Natural killer cell (primary cell): ENCODE results near the gene PLCH2. TPM values are rescaled to one million over a fixed set of nuclear protein-coding genes. Genes with fewer than 3 reads are reported as not detected.

Source experiments
- ATAC-seq, 3 donors: fragments of 150-1000 bp in 2 of 3; fragments of 200-7000 bp in 1 of 3; cut with Tn5 transposase; 1 replicate in 1 of 3; 2 replicates in 2 of 3; pipeline ENCODE4 v1.10.0; 2021; ENCODE audit warnings: mild to moderate bottlenecking in 2 of 3, moderate library complexity in 2 of 3
- DNase-seq, 2 donors: peaks; one replicate each; pipeline versions ENCODE4 v3.0.0 to v3.0.0-alpha.2; 2013 to 2021; ENCODE audit warnings: mixed read lengths in 1 of 2
- H3K27ac ChIP-seq: one replicate; pipeline ENCODE4 v1.5.1; 2013; ENCODE audit warnings: mild to moderate bottlenecking, low read length
- H3K27me3 ChIP-seq: one replicate; pipeline ENCODE4 v1.6.1; 2013; ENCODE audit warnings: low read length; ENCODE audit not compliant: control insufficient read depth, insufficient read depth
- H3K36me3 ChIP-seq: one replicate; pipeline ENCODE4 v1.6.1; 2013; ENCODE audit warnings: low read length; ENCODE audit not compliant: control insufficient read depth, insufficient read depth
- H3K4me1 ChIP-seq: one replicate; pipeline ENCODE4 v1.6.1; 2013; ENCODE audit warnings: low read length; ENCODE audit not compliant: control insufficient read depth, insufficient read depth
- H3K4me3 ChIP-seq: one replicate; pipeline ENCODE4 v1.5.1; 2013; ENCODE audit warnings: low read length
- H3K9me3 ChIP-seq: one replicate; pipeline ENCODE4 v1.6.1; 2013; ENCODE audit warnings: low read length; ENCODE audit not compliant: control insufficient read depth, insufficient read depth
- H3K27ac Mint-ChIP-seq, 2 donors: one replicate each; pipeline ENCODE4 v1.8.0; 2022; ENCODE audit warnings: mild to moderate bottlenecking in 2 of 2, mixed read lengths in 2 of 2, moderate library complexity in 1 of 2
- H3K27me3 Mint-ChIP-seq, 2 donors: one replicate each; pipeline ENCODE4 v1.8.0; 2022; ENCODE audit warnings: low read depth in 2 of 2, mixed read lengths in 2 of 2
- H3K36me3 Mint-ChIP-seq: one replicate; pipeline ENCODE4 v1.8.0; 2022; ENCODE audit warnings: mixed read lengths
- H3K4me1 Mint-ChIP-seq, 2 donors: one replicate each; pipeline ENCODE4 v1.8.0; 2022; ENCODE audit warnings: mixed read lengths in 2 of 2
- H3K4me3 Mint-ChIP-seq: one replicate; pipeline ENCODE4 v1.8.0; 2022; ENCODE audit warnings: mild to moderate bottlenecking, moderate library complexity, mixed read lengths
- H3K9me3 Mint-ChIP-seq, 2 donors: one replicate each; pipeline ENCODE4 v1.8.0; 2022; ENCODE audit warnings: mixed read lengths in 2 of 2
- WGBS: methylation state at CpG from one replicate; pipeline ENCODE4 v1.1.7; 2013; ENCODE audit warnings: missing lambda C conversion rate; ENCODE audit not compliant: insufficient coverage; 5-methylcytosine and 5-hydroxymethylcytosine counted together
- intact Hi-C: fragments of 100-400 bp; cut with micrococcal nuclease; formaldehyde crosslinking; loops from one replicate; pipeline ENCODE4 v1.14.2; 2022
- total RNA-seq, 4 donors: library from RNA; stranded (reverse); fragments of 120-200 nt in 1 of 4; gene quantifications; one replicate each; pipeline versions ENCODE4 v1.2.3 to v1.2.4, GENCODE V29; 2013 to 2022
- TF ChIP-seq, protein P1 (sequence below): fragments of 200-600 bp; IDR thresholded peaks from one replicate; pipeline ENCODE4 v1.8.0; 2022; ENCODE audit warnings: antibody characterized with exemption

PLCH2 gene
- total RNA-seq, 3 donors from 2014 or later (not counting 1 experiment from before 2014, with no cell fraction given): 77.1 to 116 (median 106) TPM

DNA sequence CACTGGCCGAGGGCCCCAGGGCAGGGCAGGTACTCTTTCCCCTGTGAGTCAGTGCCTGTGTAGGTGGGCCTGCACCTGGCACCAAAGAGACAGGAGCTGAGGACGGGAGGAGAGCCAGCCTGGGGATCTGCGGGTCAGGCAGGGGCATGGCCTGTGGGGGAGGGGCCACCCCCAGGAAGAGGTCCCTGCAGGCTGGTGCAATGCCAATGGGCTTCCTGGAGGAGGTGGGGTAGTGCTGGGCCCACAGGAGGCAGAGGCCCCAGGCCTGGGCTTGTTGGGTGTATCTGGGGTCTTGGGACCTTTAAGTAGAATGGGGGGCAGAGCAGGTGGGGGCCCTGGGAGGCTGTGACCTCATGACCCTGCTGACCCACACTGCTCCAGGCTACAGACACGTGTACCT, 23.2 kb downstream of the PLCH2 start:
- peaks cover 74% of the 10 kb centered on the region for H3K4me1 ChIP-seq

DNA sequence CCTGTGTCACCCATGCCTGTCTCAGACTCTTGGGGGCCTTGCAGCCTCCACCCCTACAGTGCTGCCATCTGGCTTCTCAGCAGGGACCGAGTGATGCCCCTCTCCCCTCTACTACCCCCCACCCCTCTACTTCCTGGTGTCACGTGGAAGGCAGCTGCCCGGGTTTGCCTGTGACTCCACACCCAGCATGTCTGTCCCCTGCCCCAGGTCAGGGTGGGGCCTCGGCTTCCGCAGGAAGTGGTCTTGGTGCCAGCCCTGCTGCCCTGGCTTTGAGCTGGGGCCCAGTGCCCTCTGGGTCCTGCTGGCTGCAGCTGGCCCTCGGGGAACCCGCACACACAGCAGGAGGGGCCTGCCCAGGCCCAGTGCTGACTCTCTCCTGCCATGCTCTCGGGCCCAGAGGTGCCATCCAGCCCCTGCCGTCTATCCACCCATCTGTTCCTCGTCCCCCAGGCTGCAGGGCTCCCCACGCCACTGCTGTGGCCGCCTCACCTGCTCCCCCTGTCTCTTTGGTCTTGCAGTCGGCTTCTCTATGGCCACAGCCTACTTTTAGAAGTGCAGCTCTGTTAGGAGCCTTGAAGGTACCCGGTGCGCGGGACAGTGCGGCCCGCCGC, 24.0 kb downstream of the PLCH2 start:
- peak in 1 of 2 donors; percentile 39 for DNase-seq
- peaks cover 20 to 44% of the 10 kb centered on the region in 2 donors for H3K4me1 Mint-ChIP-seq
- peak overlapping the region; percentile 70 for H3K27ac ChIP-seq
- peaks cover 66% of the 10 kb centered on the region for H3K4me1 ChIP-seq
- no peak overlapping the region for H3K4me3 ChIP-seq
- intact Hi-C loops: no loop called here
- no peaks in the 10 kb centered on the region for H3K27me3 ChIP-seq
- ATAC-seq: peak; percentile 41 to 57 (median 51)
- WGBS: 39% methylated on average over 19 of the region's 19 CpGs
- peak overlapping the region; percentile 72 for H3K4me3 Mint-ChIP-seq
- H3K27me3 Mint-ChIP-seq: no peaks in the 10 kb centered on the region
- no peaks in the 10 kb centered on the region for H3K36me3 ChIP-seq
- no peaks in the 10 kb centered on the region for H3K9me3 Mint-ChIP-seq
- no peaks in the 10 kb centered on the region for H3K36me3 Mint-ChIP-seq
- TF ChIP-seq, protein P1, sequence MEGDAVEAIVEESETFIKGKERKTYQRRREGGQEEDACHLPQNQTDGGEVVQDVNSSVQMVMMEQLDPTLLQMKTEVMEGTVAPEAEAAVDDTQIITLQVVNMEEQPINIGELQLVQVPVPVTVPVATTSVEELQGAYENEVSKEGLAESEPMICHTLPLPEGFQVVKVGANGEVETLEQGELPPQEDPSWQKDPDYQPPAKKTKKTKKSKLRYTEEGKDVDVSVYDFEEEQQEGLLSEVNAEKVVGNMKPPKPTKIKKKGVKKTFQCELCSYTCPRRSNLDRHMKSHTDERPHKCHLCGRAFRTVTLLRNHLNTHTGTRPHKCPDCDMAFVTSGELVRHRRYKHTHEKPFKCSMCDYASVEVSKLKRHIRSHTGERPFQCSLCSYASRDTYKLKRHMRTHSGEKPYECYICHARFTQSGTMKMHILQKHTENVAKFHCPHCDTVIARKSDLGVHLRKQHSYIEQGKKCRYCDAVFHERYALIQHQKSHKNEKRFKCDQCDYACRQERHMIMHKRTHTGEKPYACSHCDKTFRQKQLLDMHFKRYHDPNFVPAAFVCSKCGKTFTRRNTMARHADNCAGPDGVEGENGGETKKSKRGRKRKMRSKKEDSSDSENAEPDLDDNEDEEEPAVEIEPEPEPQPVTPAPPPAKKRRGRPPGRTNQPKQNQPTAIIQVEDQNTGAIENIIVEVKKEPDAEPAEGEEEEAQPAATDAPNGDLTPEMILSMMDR: no peak
- H3K9me3 ChIP-seq: no peaks in the 10 kb centered on the region
- peak overlapping the region; percentile 67 to 85 for H3K27ac Mint-ChIP-seq

More for the DNA sequence above, 23.2 kb downstream of the PLCH2 start:
- Mint-ChIP-seq H3K4me3 (no peak overlapping the region), H3K4me1 (peaks cover 21 to 42% of the 10 kb centered on the region in 2 donors), H3K27ac (peak overlapping the region in 1 of 2 donors; percentile 85), H3K9me3 (no peaks in the 10 kb centered on the region), H3K36me3 (no peaks in the 10 kb centered on the region), H3K27me3 (no peaks in the 10 kb centered on the region)
- 60% methylated on average over 4 of the region's 4 CpGs for WGBS
- peak overlapping the region; percentile 70 for H3K27ac ChIP-seq
- no peaks in the 10 kb centered on the region for H3K36me3 ChIP-seq
- DNase-seq (no peak), ATAC-seq (no peak)
- TF ChIP-seq, protein P1: no peak
- no peaks in the 10 kb centered on the region for H3K27me3 ChIP-seq
- H3K4me3 ChIP-seq: no peak overlapping the region
- H3K9me3 ChIP-seq: no peaks in the 10 kb centered on the region
- intact Hi-C loops: no loop called here

DNA sequence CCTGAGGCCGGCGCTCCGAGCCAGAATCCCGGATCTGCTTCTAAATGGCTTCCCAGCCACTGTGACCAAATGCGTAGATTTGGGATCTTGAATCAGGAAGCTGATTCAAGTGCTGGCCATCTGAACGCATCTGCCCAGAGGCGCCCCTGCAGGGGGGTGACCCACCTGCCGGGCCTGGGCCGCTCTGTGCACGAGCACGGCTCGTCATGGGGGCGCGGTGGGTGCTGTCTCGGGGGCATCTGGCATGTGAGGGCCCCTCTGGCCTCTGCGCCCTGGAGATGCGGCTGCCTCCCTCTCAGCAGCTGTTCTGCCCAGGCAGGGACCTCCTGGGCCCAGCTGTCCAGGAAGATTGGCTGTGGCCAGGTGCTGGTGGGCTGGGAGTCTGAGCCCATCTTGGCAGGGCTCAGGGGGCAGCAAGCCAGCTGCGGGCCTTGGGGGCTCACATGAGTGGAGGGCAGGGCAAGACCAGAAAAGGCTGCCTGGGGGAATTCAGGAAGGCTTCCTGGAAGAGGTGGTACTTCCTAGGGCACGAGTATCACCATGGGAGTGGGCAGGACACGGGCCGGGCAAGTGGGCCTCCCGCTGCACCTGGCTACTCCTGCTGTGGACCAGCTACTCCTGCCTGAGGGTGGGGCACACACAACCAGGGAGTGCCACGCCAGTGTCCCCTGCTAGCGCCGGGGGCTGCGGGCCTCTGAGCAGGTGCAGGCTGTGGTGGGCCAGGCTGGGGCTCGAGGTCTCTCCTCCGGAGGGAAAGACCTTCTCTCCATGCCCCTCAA, 25.1 kb downstream of the PLCH2 start:
- peaks cover 15 to 38% of the 10 kb centered on the region in 2 donors for H3K4me1 Mint-ChIP-seq

More for the DNA sequence above, 25.1 kb downstream of the PLCH2 start:
- intact Hi-C loops: no loop called here
- DNase-seq (no peak), ATAC-seq (no peak)
- Mint-ChIP-seq H3K27ac (no peak overlapping the region), H3K4me3 (no peak overlapping the region), H3K27me3 (no peaks in the 10 kb centered on the region), H3K9me3 (no peaks in the 10 kb centered on the region), H3K36me3 (no peaks in the 10 kb centered on the region)
- Histone ChIP-seq H3K27ac (no peak overlapping the region), H3K9me3 (no peaks in the 10 kb centered on the region), H3K4me3 (no peak overlapping the region), H3K4me1 (peaks cover 55% of the 10 kb centered on the region), H3K36me3 (no peaks in the 10 kb centered on the region), H3K27me3 (no peaks in the 10 kb centered on the region)
- TF ChIP-seq, protein P1: no peak
- WGBS: 89% methylated on average over 28 of the region's 28 CpGs
